Skin of body (tissue), 2 donors: ENCODE results near the gene TRIP13. TPM values are rescaled to one million over a fixed set of nuclear protein-coding genes. Genes with fewer than 3 reads are reported as not detected.
"Not testable (repeated sequence)": the region's sequence is repeated elsewhere in the genome, so short reads cannot be mapped to it uniquely, and the experiment has no call there.

Source experiments
- DNase-seq: peaks from one replicate; lab custom pipeline; 2025; lab: John Stamatoyannopoulos, UW
- total RNA-seq: library from RNA; depleted of rRNA; stranded (reverse); fragments of >200 nt; gene quantifications from one replicate; pipeline ENCODE4 v1.2.3, GENCODE V29; 2014

The TRIP13 gene
- total RNA-seq, 1 donor from 2014 or later: 6.5 TPM

DNA sequence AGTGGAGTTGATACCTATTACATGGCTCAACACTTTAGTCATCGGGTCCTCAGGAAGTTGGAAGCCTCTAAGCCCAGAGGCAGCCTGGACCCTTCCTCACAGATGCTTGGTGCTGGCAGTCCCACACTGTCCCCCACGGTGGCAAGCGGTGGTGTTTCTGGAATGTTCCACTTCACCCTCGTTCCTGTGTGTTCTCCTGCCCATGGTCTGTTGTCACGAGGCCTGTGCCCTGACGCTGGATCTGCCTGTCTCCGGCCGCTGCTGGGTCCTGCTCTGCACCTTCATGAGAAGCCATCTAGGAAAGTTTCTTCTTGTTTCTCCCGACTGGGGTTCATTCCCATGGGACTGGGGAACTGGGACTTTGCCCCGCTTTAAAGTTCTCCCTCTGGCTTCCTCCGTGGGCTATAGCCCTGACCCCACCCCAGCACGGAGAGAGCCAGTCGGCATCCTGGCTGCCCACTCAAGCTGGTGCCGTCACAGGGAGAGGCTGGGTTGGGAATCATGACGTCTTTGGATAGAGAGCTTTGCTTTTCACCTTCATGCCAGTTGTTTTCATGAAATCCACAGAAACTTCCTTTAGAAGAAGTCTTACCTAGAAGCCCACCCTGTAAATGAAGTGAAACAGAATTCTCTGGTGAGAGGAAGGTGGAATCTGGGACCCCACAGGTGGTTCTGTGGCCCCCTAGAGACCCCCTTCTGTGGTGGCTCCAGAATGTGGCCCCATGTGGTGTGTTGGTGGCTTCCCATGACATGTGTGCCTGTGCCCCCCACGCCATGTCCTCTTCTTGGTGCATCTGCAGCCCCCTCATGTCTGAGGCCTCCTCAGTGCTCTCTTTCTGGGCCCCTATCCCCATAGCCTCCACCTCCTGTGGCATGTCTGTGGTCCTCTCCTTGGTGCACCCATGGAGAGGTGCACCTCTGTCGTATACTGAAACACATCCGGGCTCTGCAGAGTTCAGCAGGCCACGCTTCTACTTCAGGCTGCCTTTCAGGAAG lies 43.8 kb downstream of the TRIP13 start:
- no peak for DNase-seq

DNA sequence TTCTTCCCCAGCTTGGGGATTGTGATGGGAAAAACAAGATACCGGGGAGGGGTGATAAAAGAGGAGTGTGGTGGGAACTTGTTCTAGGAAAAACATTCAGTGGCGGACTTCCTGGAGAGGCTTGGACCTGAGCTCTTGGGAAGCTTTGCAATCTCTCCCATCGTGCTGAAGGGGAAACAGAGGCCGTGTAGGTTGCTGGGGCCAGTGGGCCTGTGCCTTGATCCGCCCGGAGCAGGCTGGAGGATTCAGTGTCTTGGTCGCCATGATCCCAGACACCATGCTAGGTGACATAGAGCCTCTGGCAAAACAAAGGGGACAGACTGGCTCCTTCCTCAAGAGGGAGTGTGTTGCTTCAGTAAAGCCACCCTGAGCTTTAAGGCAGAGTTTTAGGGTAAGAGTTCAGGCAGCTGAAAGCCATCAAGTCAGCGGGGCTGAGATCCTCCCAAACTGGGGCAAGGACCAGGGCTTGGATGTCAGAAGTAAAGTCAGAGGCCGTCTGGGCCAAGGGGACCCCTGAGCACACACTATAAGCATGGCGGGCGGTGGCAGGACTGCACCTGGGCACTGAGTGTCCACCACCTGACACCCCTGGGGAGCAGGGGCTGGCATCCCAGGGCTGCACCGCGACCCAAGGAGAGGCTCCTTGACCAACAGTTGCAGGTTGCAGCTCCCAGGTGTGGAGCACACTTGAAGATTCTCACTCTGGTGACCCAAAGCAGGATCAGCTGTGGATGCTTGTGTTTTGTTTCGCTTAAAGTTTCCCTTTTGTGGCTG lies 44.7 kb downstream of the TRIP13 start:
- no peak for DNase-seq

DNA sequence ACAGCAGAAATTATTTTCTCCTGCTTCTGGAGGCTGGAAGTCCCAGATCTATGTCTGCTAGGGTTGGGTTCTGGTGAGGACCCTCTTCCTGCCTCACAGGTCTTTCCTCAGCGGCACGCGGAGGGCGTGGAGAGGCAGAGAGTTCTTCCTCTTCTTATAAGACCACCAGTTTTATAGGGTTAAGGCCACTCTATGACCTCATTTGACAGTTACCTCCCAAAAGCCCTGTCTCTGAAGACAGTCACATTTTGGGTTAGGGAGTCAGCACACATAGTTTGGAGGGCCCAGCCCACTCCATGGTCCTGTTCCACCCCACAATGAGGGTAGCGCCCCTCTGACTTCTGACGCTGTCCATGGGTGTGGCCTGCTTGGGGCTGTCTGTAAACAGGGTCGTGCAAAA lies 46.7 kb downstream of the TRIP13 start:
- no peak for DNase-seq

DNA sequence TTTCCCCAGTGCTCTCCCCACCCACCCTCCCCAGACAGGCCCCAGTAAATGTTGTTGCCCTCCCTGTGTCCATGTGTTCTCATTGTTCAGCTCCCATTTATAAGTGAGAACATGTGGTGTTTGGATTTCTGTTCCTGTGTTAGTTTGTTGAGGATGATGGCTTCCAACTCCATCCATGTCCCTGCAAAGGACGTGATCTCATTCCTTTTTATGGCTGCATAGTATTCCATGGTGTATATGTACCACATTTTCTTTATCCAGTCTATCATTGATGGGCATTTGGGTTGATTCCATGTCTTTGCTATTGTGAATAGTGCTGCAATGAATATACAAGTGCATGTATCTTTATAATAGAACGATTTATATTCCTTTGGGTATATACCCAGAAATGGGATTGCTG lies 48.1 kb downstream of the TRIP13 start:
- not testable (repeated sequence) for DNase-seq

DNA sequence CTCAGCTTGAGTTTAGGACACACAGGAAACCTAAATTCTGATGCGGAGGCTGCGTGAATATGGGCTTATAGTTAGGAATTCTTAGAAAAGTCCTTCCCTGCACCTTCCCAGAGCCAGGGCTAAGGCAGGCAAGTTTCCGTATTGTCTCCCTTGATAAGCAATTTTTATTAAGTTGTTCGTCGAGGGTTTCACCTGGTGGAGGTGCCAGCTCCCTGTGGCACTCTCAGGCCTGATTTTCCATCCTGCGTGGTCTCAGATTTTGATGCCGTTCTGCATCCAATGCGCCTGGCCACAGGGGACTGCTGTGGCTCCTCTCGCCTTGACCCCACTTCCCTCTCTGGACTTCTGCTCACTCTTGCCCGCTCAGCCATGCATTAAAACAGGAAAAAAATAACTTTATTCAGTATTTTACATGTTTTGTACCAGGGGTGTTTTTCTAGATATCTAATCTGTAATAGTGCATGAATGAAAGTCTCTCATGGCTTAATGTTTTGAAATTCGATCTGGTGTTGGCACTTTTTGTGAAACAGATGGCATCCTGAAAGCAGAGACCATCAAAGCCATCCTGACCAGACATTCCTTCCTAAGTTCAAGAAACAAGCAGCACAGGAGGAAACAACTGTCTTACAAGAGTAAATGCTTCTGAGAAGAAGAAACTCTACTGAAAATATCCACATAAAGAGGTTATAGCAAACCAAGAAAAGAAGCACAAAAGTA lies 50.7 kb downstream of the TRIP13 start:
- no peak for DNase-seq

DNA sequence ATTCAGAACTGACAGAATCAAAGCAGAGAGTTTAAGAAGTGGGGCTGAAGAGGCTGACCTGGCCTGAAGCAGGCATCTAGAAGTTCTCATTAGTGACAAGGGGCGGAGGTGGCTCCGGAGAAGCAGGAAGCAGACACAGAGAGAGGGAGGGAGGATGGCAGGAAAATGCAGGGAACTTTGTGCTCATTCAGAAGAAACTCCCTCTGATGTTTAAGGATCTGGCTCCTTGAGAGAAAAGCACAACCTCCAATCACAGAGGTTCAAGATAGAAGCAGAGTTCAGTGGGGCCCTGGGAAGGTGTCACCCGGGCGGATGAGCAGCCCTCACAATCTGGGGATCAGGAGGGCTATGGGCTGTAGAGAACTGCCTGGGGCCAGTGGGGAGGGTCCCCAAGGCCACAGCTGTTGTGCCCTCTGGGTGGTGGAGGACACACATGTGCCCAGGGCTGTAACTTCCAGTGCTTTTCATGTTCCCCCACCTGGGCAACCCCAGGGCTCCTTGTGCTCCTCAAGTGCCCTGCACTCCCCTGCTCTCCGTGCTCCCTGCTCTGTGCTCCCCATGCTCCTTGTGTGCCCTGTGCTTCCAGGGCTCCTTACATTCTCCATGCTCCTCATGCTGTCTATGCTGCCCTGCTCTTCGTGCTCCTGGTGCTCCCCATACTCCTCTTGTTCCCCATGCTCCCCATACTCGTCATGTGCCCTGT lies 51.4 kb downstream of the TRIP13 start:
- DNase-seq: no peak

DNA sequence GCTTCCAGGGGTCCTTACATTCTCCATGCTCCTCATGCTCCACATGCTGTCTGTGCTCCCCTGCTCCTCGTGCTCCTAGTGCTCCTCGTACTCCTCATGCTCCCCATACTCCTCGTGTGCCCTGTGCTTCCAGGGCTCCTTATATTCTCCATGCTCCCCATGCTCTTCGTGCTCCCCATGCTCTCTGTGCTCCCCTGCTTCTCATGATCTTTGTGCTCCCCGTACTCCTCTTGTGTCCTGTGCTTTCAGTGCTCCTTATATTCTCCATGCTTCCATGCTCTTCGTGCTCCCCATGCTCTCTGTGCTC lies 51.9 kb downstream of the TRIP13 start:
- no peak for DNase-seq

DNA sequence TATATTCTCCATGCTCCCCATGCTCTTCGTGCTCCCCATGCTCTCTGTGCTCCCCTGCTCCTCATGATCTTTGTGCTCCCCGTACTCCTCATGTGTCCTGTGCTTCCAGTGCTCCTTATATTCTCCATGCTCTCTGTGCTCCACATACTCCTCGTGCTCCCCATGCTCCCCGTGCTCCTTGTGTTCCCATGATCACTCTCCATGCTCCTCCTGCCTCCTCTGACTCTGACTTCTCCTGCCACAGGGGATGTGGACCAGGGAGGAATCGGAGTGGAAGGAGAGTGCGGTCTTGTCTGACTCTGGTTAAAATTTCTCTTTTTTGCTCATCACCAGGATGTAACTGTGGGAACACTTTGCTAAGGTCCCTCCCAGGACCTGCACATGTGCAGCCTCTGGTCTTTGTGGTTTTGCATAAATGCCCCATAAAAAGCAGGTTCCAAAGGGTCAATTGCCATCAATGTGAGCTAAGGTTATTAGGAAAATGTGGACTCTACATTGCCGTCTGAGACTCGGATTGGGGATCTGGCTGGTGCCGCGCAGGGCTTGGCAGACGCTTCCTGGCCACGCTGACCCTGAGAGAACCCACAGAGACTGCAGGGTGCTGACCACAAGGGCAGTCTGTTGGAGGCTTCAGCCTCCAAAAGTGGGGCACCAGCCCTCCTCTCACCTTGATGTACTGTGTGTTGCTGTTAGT lies 52.5 kb downstream of the TRIP13 start:
- DNase-seq: no peak

DNA sequence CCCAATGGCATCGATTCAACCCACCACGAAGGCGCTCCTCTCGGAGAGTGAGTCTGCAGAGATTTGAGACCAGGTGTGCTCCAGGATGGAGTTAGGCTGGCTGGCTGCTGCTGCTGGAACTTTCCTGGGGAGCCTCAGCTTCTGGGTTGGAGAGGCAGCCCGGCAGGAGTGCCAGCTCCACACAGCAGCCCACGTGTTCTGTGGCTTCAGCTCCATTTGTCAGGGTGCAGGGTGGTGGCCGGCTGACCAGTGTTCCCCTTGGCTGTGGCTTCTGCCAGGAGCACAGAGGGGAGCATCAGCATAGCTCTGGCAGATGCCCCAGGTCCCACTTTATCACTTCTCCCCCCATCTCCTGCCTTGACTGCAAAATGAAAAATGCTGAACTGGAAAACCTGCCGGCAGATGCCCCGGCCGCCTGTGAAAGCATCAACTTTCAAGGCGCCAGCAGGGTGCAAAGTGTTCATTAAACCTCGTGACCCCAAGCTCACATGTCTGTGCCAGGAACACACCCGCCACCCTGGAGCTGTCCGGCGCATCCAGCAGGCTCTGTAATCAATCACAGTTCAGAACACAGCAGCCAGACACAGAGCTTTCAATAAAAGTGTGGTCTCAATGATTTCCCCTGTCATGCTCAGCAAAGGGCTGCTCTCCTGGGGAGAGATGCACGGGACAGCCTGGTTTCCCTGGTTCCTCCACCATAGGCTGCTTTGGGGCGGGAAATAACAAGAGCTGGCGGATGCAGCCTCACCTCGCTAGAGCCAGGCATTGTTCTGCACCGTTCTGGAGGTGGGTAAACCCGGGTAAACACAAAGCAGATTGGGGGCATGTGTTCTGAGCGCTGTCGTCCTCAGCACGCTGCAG lies 53.2 kb downstream of the TRIP13 start:
- DNase-seq: no peak

DNA sequence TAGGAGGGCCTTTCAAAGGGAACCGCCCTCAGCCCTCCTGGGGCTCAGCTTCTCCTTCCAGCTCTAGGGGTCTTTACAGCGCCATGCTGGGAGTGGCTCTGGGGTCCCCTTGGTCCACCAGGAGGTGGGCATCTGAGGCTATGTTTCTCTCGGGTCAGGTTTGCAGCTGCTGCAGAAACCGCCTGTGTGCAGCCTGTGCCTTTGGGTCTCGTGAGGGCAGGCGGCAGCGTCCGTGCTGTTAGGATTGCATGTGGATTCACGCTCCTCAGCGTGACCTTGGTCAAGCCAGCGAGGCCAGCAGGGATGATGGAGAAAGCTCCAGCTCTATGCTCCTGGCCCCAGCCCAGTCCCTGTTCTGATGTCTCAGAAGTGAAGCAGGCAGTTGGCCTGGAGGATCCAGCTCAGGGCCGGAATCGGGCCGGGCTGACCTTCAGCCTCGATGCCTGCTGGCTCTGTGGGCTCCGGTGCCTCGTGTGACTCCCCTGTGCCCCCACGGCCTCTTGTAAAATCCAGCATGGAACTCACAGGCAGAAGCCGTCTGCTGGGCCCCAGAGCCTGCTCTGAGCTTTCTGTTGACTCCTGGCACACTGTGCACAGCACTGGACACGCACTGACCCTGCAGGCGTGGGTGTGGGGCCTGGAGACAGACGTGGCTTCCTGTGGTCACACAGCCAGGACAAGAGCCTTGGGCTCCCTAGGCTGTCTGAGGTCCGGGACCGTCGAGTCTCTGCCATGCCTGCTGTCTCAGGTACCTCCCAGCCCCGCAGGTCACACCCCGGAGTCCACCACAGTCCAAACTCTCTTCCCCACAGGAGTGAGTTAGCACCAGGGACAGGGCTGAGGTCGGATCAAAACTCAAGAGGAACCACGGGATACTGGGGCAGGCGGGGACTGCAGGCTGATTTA lies 54.3 kb downstream of the TRIP13 start:
- no peak for DNase-seq

DNA sequence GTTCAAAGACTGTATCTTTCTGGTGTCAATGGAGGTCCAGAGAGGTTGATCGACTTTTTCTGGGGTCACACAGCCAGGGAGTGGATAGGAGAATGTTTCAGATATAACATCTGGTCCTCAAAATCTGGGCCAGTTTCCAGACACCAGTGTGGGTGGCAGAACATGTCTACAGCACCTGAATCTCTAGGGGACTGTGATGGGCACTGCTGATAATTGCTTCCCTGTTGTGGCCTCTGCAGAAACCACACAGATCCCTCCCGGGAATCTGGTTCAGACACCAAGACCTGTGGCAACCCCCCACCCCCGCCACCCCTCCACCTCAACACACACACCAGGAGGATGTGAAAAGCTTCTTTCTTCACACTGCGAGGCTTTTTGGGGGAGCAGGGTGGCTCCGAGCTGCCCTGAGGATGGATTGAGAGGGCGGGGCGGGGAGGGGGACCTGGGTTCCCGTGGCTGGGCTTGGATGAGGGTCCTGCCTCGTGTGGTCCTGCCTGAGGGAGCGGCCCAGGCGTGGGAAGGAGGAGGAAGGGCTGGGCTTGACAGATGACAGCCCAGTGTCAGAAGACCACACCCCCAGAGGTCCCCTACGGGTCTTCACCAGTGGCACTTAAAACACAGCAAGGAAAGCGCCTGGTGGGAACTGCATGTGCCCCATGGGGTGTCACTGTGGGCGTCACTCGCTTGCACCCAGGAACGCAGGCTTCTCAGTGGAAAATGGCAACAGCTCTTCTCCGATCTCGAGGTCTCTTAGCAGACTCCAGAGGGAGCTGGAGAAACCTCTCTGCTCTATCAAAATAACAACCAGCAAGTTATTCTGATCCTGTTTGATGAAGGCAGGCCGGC lies 55.2 kb downstream of the TRIP13 start:
- no peak for DNase-seq

DNA sequence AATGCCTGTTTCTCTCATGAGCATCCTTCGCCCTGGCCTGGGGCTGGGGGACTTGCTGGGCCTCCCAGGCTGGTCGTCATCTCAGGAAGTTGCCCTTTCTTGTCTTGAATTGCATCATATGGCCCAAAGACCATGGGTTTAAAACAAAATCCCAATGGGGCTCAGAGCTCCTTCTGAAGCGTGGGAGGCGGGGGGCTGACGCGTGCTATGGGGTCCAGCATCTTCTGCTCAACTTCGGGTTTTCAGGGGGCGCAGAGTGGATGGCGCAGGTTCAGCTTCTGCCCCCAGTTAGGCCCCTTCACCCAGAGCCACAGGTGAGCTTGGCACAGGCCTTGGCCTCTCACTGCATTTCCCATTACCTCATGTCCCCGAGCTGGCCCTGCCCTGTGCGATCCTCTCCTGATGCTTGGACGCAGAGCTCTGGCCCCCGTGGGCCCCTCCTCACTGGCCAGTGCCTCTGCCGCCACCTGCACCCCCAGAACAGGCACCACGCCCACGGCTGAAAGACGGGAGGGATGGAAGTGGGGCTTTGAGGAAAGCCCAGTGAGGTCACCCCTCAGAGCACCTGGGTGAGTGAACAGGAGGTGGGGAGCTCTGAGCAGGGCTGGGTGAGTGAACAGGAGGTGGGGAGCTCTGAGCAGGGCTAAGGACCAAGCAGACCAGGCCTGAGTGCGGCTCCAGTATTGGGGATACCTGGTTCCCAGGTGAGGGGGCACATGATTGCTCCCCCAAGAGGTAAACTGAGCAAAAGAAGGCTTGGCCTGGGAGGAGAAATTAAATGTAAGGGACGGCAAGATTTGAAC lies 56.0 kb downstream of the TRIP13 start:
- DNase-seq: no peak

DNA sequence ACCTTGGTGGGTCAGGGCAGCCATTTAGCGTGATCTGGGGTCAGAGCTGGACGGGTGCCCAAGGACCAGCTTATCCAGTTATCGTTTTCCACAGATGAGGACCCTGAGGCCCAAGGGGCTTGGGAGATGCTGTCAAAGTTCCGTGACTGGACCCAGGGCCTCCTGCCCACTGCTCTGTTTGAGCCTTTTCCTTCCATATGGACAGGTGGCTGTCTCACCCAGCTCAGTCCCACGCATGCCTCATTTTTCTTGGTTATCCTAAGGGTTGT lies 56.5 kb downstream of the TRIP13 start:
- DNase-seq: no peak

DNA sequence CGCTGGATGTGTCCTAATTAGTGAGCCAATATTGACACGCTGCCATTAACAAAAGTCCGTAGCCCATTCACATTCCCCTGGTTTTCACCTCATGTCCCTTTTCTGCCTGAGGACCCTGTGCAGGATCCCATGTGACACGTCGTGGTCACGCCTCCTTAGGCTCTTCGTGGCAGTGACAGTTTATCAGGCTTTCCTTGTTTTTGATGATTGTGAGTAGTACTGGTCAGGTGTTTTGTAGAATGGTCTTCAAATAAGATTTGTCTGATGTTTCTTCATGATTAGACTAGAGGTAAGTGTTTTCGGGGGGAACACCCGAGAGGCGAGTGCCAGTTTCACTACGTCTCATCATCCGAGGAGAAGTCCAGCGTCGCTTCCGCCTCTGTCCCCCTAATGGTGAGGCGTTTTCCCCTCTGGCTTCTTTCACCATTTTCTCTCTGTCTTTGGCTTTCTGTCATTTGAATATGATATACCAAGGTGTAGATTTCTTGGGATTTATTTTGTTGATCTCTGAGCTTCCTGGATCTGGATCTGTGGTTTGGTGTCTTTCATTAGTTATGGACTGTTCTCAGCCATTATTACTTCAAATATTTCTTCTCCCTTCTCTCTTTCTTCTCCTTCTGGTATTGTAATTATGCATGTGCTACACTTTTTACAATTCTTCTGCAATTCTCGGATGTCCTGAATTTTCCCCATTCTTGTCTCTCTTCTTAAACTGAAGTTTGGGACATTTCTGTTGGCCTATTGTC lies 57.3 kb downstream of the TRIP13 start:
- no peak for DNase-seq

DNA sequence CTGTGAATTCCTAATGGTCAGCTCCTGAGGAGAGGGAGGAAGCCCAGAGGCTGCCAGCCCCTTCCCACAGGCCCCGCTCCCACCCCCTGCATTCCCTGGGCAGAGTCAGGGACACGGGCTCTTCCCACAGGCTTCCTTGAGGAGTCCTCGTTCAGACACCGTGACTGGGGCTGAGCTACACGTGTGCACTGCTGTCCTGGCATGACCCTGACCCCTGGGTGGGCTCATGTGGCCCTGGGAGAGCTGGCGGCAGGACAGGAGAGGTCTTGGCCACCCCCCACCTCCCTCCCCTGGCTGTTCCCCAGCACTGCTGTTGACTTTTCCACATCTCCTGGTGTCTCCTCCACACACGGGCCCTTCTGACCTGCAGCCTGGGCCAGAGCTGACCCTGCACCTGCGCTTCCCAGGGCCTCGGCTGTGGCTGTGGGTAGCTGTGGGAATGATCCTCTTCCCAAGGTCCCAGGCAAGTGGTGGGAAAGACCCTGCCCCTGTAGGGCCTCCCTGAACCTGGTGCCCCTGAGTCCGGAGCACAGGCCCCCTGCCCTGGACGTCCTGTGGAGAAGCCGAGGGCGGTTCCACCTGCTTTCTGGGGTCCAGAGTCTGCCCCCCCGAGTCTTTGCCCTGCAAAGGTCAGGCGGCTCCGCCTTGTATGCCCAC lies 59.4 kb downstream of the TRIP13 start:
- DNase-seq: no peak
